HCT116 (cell line): ENCODE measurements around the gene TOPBP1.

ENCODE experiments used
- CTCF ChIP-seq, 3 experiments: fragments of 200-600 bp in 1 of 3; sonication (generic) in 1 of 3; IDR thresholded peaks in 2 of 3; conservative IDR thresholded peaks in 1 of 3; 2 replicates each; pipeline ENCODE4 v1.5.1; 2012 to 2017; ENCODE audit warnings: low read depth in 2 of 3, low read length in 2 of 3, antibody characterized with exemption in 1 of 3, borderline replicate concordance in 1 of 3, control low read depth in 1 of 3, mild to moderate bottlenecking in 1 of 3, mixed read lengths in 1 of 3, mixed run types in 1 of 3, moderate library complexity in 1 of 3; ENCODE audit not compliant: insufficient read depth in 1 of 3
- EGR1 ChIP-seq: IDR thresholded peaks from 2 replicates; pipeline ENCODE4 v1.6.1; 2012; ENCODE audit warnings: low read depth
- EZH2 ChIP-seq: fragments of 200-600 bp; sonication (generic); IDR thresholded peaks from 2 replicates; pipeline ENCODE4 v1.6.1; 2017; ENCODE audit warnings: antibody characterized with exemption, mixed run types
- EZH2phosphoT487 ChIP-seq: fragments of 200-600 bp; IDR thresholded peaks from 2 replicates; pipeline ENCODE4 v1.6.1; 2018; ENCODE audit warnings: antibody characterized with exemption, borderline replicate concordance
- FOSL1 ChIP-seq: IDR thresholded peaks from 2 replicates; pipeline ENCODE4 v1.6.1; 2012; ENCODE audit warnings: low read depth
- JUND ChIP-seq: IDR thresholded peaks from 2 replicates; pipeline ENCODE4 v1.6.1; 2012
- POLR2A ChIP-seq: IDR thresholded peaks from 2 replicates; pipeline ENCODE4 v1.7.0; 2011; ENCODE audit warnings: borderline replicate concordance; ENCODE audit not compliant: insufficient read depth, insufficient read length; ENCODE audit errors: extremely low read depth
- POLR2AphosphoS5 ChIP-seq: IDR thresholded peaks from 2 replicates; pipeline ENCODE4 v1.6.1; 2011; ENCODE audit warnings: mild to moderate bottlenecking, low read depth, low read length, moderate library complexity
- RAD21 ChIP-seq: IDR thresholded peaks from 2 replicates; pipeline ENCODE4 v1.6.1; 2012; ENCODE audit warnings: low read depth, mild to moderate bottlenecking
- REST ChIP-seq: IDR thresholded peaks from 2 replicates; pipeline ENCODE4 v1.6.1; 2012; ENCODE audit warnings: low read depth
- SIN3A ChIP-seq: IDR thresholded peaks from 2 replicates; pipeline ENCODE4 v1.6.1; 2012; ENCODE audit warnings: low read depth
- YY1 ChIP-seq: IDR thresholded peaks from 2 replicates; pipeline ENCODE4 v1.6.1; 2011; ENCODE audit warnings: low read length, low read depth, moderate library complexity, mild to moderate bottlenecking; ENCODE audit not compliant: insufficient replicate concordance; ENCODE audit errors: extremely low read depth
- ZBTB33 ChIP-seq: IDR thresholded peaks from 2 replicates; pipeline ENCODE4 v1.6.1; 2011; ENCODE audit warnings: mild to moderate bottlenecking, low read length, moderate library complexity; ENCODE audit not compliant: insufficient replicate concordance; ENCODE audit errors: extremely low read depth
- ZNF274 ChIP-seq: fragments of 200-500 bp; sonication (Bioruptor generic); IDR thresholded peaks from 2 replicates; pipeline ENCODE4 v1.6.1; 2014; ENCODE audit warnings: mild to moderate bottlenecking, low read depth, low read length, inconsistent platforms

GRCh38 chr3:133599280-133599679, 62.5 kb downstream of the TOPBP1 start:
- TF ChIP-seq EZH2 (no peak), RAD21 (no peak), CTCF (IDR thresholded peaks at IDR 0.05 in 2 of 3, conservative IDR thresholded peaks at IDR 0.05 in 1 of 3; ENCODE audit: borderline replicate concordance in 1 of 3, insufficient read depth in 1 of 3, low read depth in 2 of 3, low read length in 2 of 3) (no peak), ZBTB33 (no peak), YY1 (no peak), POLR2AphosphoS5 (no peak), JUND (no peak), EZH2phosphoT487 (no peak), SIN3A (no peak), FOSL1 (no peak), ZNF274 (no peak), REST (no peak), POLR2A (no peak), EGR1 (no peak)
